ENCODE results near the gene RNF151.

The RNF151 gene

DNA sequence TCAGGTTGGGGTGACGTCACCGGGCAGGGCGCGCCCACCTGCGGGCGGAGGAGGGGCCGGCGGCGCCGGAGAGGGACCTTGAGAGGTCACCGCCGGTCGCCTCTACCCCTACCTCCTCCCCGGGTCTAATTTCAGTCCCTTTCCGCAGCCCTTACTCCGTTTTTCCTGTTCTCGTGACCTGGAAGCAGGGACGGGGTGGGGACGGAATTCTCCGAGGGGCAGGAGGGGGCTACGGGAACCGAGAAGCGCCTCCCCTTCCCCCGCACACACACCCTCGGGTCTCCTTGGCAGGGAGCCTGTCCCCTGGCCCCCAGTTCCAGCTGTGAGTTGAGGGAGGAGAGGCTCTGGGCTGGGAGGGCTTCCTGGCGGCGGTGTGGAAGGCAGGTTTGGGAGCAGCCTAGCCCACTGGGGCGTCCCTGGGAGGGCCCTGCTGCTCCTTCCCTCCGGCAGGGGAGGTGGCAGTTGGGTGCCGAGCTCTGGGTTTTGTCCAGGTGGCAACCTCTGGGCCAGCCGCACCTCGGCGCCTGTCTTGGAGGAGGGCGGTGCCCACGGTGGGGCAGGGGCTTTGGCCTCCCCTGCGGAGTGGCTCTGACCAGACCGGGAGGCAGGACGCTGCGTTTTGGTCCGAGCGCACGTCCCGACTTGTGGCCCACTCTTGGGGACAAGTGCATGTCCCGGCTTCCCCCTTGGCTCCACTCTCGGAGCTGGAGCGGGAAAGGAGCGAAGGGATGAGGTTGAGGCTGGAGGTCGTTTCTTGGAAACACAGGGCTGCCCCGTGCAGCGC is 23.9 kb downstream of the RNF151 start:
- Histone ChIP-seq H3K18ac (ENCODE audit: low read length) (peak overlapping the region; percentile 97), H4K8ac (ENCODE audit: low read depth, low read length) (no peak overlapping the region), H4K91ac (ENCODE audit: low read depth, low read length, poor library complexity) (no peak overlapping the region), H3K14ac (ENCODE audit: low read length) (peak overlapping the region; percentile 76), H3K4me1 (ENCODE audit: control insufficient read depth in 2 of 2, insufficient read depth in 1 of 2, low read depth in 1 of 2, low read length in 2 of 2) (peaks cover 12 to 18% of the 10 kb centered on the region in 2 donors), H2BK5ac (ENCODE audit: low read length) (peak overlapping the region; percentile 98), H3K4ac (ENCODE audit: low read length) (no peak overlapping the region), H3K36me3 (replicated peaks in 1 of 2; ENCODE audit: control insufficient read depth in 2 of 2, insufficient read depth in 2 of 2, low read length in 2 of 2) (peaks cover 18 to 23% of the 10 kb centered on the region in 2 donors), H2AK5ac (ENCODE audit: low read depth, low read length) (peak overlapping the region; percentile 94), H3K9ac (ENCODE audit: low read depth, low read length, poor library complexity) (peak overlapping the region; percentile 50), H3K9me3 (replicated peaks in 1 of 2; ENCODE audit: control insufficient read depth in 2 of 2, insufficient read depth in 1 of 2, low read depth in 1 of 2, low read length in 2 of 2) (peaks cover 0 to 4% of the 10 kb centered on the region in 2 donors), H3K23ac (ENCODE audit: low read depth, low read length, poor library complexity) (peak overlapping the region; percentile 96), H3K4me3 (ENCODE audit: low read length in 2 of 2) (peak overlapping the region; percentile 41 to 78), H3K79me1 (ENCODE audit: low read depth, low read length) (peaks cover 4% of the 10 kb centered on the region), H3K27ac (replicated peaks; ENCODE audit: low read length) (no peak overlapping the region), H2BK15ac (ENCODE audit: low read length) (peak overlapping the region; percentile 88), H3K27me3 (ENCODE audit: control insufficient read depth in 3 of 3, insufficient read depth in 3 of 3, low read depth in 1 of 3, low read length in 3 of 3) (peaks cover 18 to 37% (median 34%) of the 10 kb centered on the region in 3 experiments), H3K4me2 (ENCODE audit: insufficient read depth, low read length, poor library complexity, severe bottlenecking) (peak overlapping the region; percentile 80), H2AFZ (ENCODE audit: low read length) (peak overlapping the region; percentile 87), H2BK120ac (ENCODE audit: low read depth, low read length) (peak overlapping the region; percentile 88), H2BK12ac (ENCODE audit: low read length) (peak overlapping the region; percentile 73)
- no peak for DNase-seq (ENCODE audit: low spot score)
- no CpG with 5 or more reads among the region's 50 CpGs for WGBS, 2 donors (ENCODE audit: extremely low coverage in 2 of 2, insufficient read length in 2 of 2, insufficient replicate concordance in 1 of 2)

DNA sequence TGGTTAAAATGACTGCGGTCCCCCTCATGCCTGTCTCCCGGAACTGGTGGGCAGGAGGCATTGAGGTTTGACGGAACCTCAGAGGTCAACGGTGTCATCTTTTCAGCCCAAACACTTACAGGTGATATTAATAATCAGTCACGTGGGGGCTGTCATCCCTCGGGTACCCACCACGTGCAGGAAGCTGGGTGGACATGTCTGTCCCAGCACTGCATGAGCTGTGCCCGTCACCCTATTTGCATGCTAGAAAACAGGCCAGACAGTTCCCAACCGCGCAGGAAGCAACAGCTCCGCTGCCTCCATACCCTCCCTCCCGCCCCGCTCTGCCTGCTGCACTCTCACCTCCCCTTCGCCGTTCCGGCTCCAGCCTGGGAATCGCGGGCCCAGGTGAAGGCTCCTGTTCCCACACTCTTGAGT is 24.5 kb downstream of the RNF151 start:
- Histone ChIP-seq H3K4ac (ENCODE audit: low read length) (no peak overlapping the region), H3K23ac (ENCODE audit: low read depth, low read length, poor library complexity) (peak overlapping the region; percentile 96), H3K4me2 (ENCODE audit: insufficient read depth, low read length, poor library complexity, severe bottlenecking) (no peak overlapping the region), H4K8ac (ENCODE audit: low read depth, low read length) (no peak overlapping the region), H3K36me3 (replicated peaks in 1 of 2; ENCODE audit: control insufficient read depth in 2 of 2, insufficient read depth in 2 of 2, low read length in 2 of 2) (peaks cover 12 to 17% of the 10 kb centered on the region in 2 donors), H2BK12ac (ENCODE audit: low read length) (no peak overlapping the region), H3K4me3 (ENCODE audit: low read length in 2 of 2) (peak overlapping the region; percentile 41 to 78), H3K18ac (ENCODE audit: low read length) (no peak overlapping the region), H2BK120ac (ENCODE audit: low read depth, low read length) (no peak overlapping the region), H2BK5ac (ENCODE audit: low read length) (peak overlapping the region; percentile 98), H3K4me1 (ENCODE audit: control insufficient read depth in 2 of 2, insufficient read depth in 1 of 2, low read depth in 1 of 2, low read length in 2 of 2) (peaks cover 12 to 18% of the 10 kb centered on the region in 2 donors), H4K91ac (ENCODE audit: low read depth, low read length, poor library complexity) (no peak overlapping the region), H2AFZ (ENCODE audit: low read length) (peak overlapping the region; percentile 87), H2BK15ac (ENCODE audit: low read length) (no peak overlapping the region), H3K14ac (ENCODE audit: low read length) (no peak overlapping the region), H3K9ac (ENCODE audit: low read depth, low read length, poor library complexity) (peak overlapping the region; percentile 27), H3K79me1 (ENCODE audit: low read depth, low read length) (peaks cover 4% of the 10 kb centered on the region), H2AK5ac (ENCODE audit: low read depth, low read length) (peak overlapping the region; percentile 73), H3K9me3 (replicated peaks in 1 of 2; ENCODE audit: control insufficient read depth in 2 of 2, insufficient read depth in 1 of 2, low read depth in 1 of 2, low read length in 2 of 2) (peaks cover 0 to 4% of the 10 kb centered on the region in 2 donors), H3K27ac (replicated peaks; ENCODE audit: low read length) (no peak overlapping the region), H3K27me3 (ENCODE audit: control insufficient read depth in 3 of 3, insufficient read depth in 3 of 3, low read depth in 1 of 3, low read length in 3 of 3) (peaks cover 18 to 37% (median 34%) of the 10 kb centered on the region in 3 experiments)
- WGBS, 2 donors (ENCODE audit: extremely low coverage in 2 of 2, insufficient read length in 2 of 2, insufficient replicate concordance in 1 of 2), result no CpG with 5 or more reads among the region's 18 CpGs
- no peak for DNase-seq (ENCODE audit: low spot score)

DNA sequence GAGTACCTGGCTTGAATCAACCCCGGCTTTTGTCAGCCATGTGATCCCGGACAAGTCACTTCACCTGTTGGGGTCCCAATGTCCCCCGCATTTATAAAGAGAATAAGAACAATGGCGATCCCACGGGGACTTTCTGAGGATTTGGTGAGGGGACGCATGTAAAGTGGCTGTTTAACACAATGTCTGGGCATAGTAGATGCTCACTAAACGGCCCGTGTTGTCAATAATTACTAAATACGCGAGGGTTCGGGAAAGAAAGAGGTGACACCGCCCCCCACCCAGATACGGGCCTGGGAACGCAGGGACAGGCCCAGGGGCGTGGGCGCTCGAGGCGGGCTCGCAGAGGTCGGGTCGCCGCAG is 24.9 kb downstream of the RNF151 start:
- H3K79me1 ChIP-seq (ENCODE audit: low read depth, low read length), result peaks cover 4% of the 10 kb centered on the region
- no peak overlapping the region for H2BK120ac ChIP-seq (ENCODE audit: low read depth, low read length)
- no peak overlapping the region for H4K8ac ChIP-seq (ENCODE audit: low read depth, low read length)
- peak overlapping the region; percentile 75 for H2AK5ac ChIP-seq (ENCODE audit: low read depth, low read length)
- peaks cover 12 to 18% of the 10 kb centered on the region in 2 donors for H3K4me1 ChIP-seq (ENCODE audit: control insufficient read depth in 2 of 2, insufficient read depth in 1 of 2, low read depth in 1 of 2, low read length in 2 of 2)
- peaks cover 18 to 37% (median 34%) of the 10 kb centered on the region in 3 experiments for H3K27me3 ChIP-seq (ENCODE audit: control insufficient read depth in 3 of 3, insufficient read depth in 3 of 3, low read depth in 1 of 3, low read length in 3 of 3)
- DNase-seq (ENCODE audit: low spot score), result no peak
- peaks cover 0 to 4% of the 10 kb centered on the region in 2 donors for H3K9me3 ChIP-seq (replicated peaks in 1 of 2; ENCODE audit: control insufficient read depth in 2 of 2, insufficient read depth in 1 of 2, low read depth in 1 of 2, low read length in 2 of 2)
- H3K4me2 ChIP-seq (ENCODE audit: insufficient read depth, low read length, poor library complexity, severe bottlenecking), result peak overlapping the region; percentile 77
- peak overlapping the region; percentile 75 for H2BK15ac ChIP-seq (ENCODE audit: low read length)
- peaks cover 8 to 13% of the 10 kb centered on the region in 2 donors for H3K36me3 ChIP-seq (replicated peaks in 1 of 2; ENCODE audit: control insufficient read depth in 2 of 2, insufficient read depth in 2 of 2, low read length in 2 of 2)
- H3K23ac ChIP-seq (ENCODE audit: low read depth, low read length, poor library complexity), result peak overlapping the region; percentile 96
- no peak overlapping the region for H4K91ac ChIP-seq (ENCODE audit: low read depth, low read length, poor library complexity)
- H3K18ac ChIP-seq (ENCODE audit: low read length), result peak overlapping the region; percentile 92
- H2AFZ ChIP-seq (ENCODE audit: low read length), result peak overlapping the region; percentile 81
- H3K27ac ChIP-seq (replicated peaks; ENCODE audit: low read length), result no peak overlapping the region
- WGBS, 2 donors (ENCODE audit: extremely low coverage in 2 of 2, insufficient read length in 2 of 2, insufficient replicate concordance in 1 of 2), result no CpG with 5 or more reads among the region's 22 CpGs
- H3K4me3 ChIP-seq (ENCODE audit: low read length in 2 of 2), result peak overlapping the region; percentile 33 to 74
- no peak overlapping the region for H3K14ac ChIP-seq (ENCODE audit: low read length)
- no peak overlapping the region for H3K4ac ChIP-seq (ENCODE audit: low read length)
- H2BK5ac ChIP-seq (ENCODE audit: low read length), result no peak overlapping the region
- peak overlapping the region; percentile 86 for H3K9ac ChIP-seq (ENCODE audit: low read depth, low read length, poor library complexity)
- H2BK12ac ChIP-seq (ENCODE audit: low read length), result peak overlapping the region; percentile 73

Measured in neuronal stem cell (in vitro differentiated cells).